TTC549 (cell line): Measurements from ENCODE around the gene PTPN13.

Experiments used
- FAIRE-seq: peaks from 2 replicates; lab custom pipeline; 2012; peaks lifted over from hg19 to GRCh38; lab: Jason Lieb, UNC

PTPN13 gene

GRCh38 chr4:86819561-86819960 lies 225.4 kb downstream of the PTPN13 start:
- FAIRE-seq = no peak

- no peak for FAIRE-seq
Observed at GRCh38 chr4:86821151-86821550, 227.0 kb downstream of the PTPN13 start.

- no peak for FAIRE-seq
Observed at GRCh38 chr4:86822136-86822535, 228.0 kb downstream of the PTPN13 start.

- no peak for FAIRE-seq
Observed at GRCh38 chr4:86825511-86825910, 231.4 kb downstream of the PTPN13 start.

- no peak for FAIRE-seq
Observed at GRCh38 chr4:86831262-86832130, 237.4 kb downstream of the PTPN13 start.

- FAIRE-seq = no peak
Observed at GRCh38 chr4:86833615-86834014, 239.5 kb downstream of the PTPN13 start.

GRCh38 chr4:86834901-86835300 lies 240.8 kb downstream of the PTPN13 start:
- no peak for FAIRE-seq

GRCh38 chr4:86835677-86836076 lies 241.6 kb downstream of the PTPN13 start:
- no peak for FAIRE-seq

- no peak for FAIRE-seq
Observed at GRCh38 chr4:86837691-86838503, 243.8 kb downstream of the PTPN13 start.

GRCh38 chr4:86840858-86841257 lies 246.7 kb downstream of the PTPN13 start:
- no peak for FAIRE-seq

- no peak for FAIRE-seq
Observed at GRCh38 chr4:86841309-86841708, 247.2 kb downstream of the PTPN13 start.

GRCh38 chr4:86845593-86845992 lies 251.5 kb downstream of the PTPN13 start:
- FAIRE-seq = no peak

- no peak for FAIRE-seq
Observed at GRCh38 chr4:86846921-86847320, 252.8 kb downstream of the PTPN13 start.

GRCh38 chr4:86847571-86847970 lies 253.5 kb downstream of the PTPN13 start:
- no peak for FAIRE-seq

GRCh38 chr4:86848136-86848535 lies 254.0 kb downstream of the PTPN13 start:
- FAIRE-seq = no peak

GRCh38 chr4:86848732-86849619 lies 254.9 kb downstream of the PTPN13 start, which contains the start of gene SLC10A6:
SLC10A6 (minus strand) TSS chr4:86849384; CDS start chr4:86849115, 269 bp downstream.
- no peak for FAIRE-seq

GRCh38 chr4:86853209-86853608 lies 259.1 kb downstream of the PTPN13 start:
- no peak for FAIRE-seq

GRCh38 chr4:86855572-86855971 lies 261.5 kb downstream of the PTPN13 start:
- FAIRE-seq = no peak

GRCh38 chr4:86856896-86857295 lies 262.8 kb downstream of the PTPN13 start:
- FAIRE-seq = no peak

- no peak for FAIRE-seq
Observed at GRCh38 chr4:86857341-86858052, 263.4 kb downstream of the PTPN13 start.
